SK-N-SH (cell line): ENCODE results near the gene DNAH7. TPM values are rescaled to one million over a fixed set of nuclear protein-coding genes. Genes with fewer than 3 reads are reported as not detected.

ENCODE experiments used
- CTCF ChIA-PET: fragments of 300-600, 350-600 bp; formaldehyde crosslinking; extraction: SDS; loops from one replicate; lab custom pipeline; 2021; lab: Yijun Ruan, JAX
- POLR2A ChIA-PET: fragments of 350-600 bp; sonication (Branson Sonifier 250); formaldehyde crosslinking; extraction: SDS; loops from one replicate; lab custom pipeline; 2020; ENCODE audit warnings: antibody characterized with exemption, inconsistent platforms; lab: Yijun Ruan, JAX
- DNase-seq: peaks from one replicate; pipeline ENCODE4 v3.0.0; 2012
- H2AFZ ChIP-seq: fragments of 200-600 bp; sonication (generic); 2 replicates; pipeline ENCODE4 v1.8.1; 2016; ENCODE audit warnings: antibody characterized with exemption, mild to moderate bottlenecking, low read depth
- H3F3A ChIP-seq: fragments of 200-600 bp; sonication (generic); replicated peaks from 2 replicates; pipeline ENCODE3; 2016; ENCODE audit warnings: antibody characterized with exemption, mild to moderate bottlenecking; ENCODE audit not compliant: insufficient read depth
- H3K27ac ChIP-seq, 2 experiments: fragments of 200-500 bp in 1 of 2; fragments of 200-600 bp in 1 of 2; sonication (Bioruptor generic) in 1 of 2; sonication (generic), shearing (Covaris generic) in 1 of 2; 2 replicates each; pipeline versions ENCODE4 v1.5.1 to v1.6.1; 2014 to 2016; ENCODE audit warnings: low read depth in 2 of 2, inconsistent platforms in 1 of 2, low read length in 1 of 2, mild to moderate bottlenecking in 1 of 2, mixed read lengths in 1 of 2
- H3K27me3 ChIP-seq: fragments of 200-600 bp; sonication (generic), shearing (Covaris generic); 2 replicates; pipeline ENCODE4 v1.6.1; 2016; ENCODE audit warnings: mixed run types; ENCODE audit not compliant: insufficient read depth
- H3K36me3 ChIP-seq, 2 experiments: fragments of 200-500 bp in 1 of 2; fragments of 200-600 bp in 1 of 2; sonication (Bioruptor generic) in 1 of 2; sonication (generic) in 1 of 2; replicated peaks in 1 of 2; 2 replicates each; pipeline versions ENCODE3 to v1.5.1; 2014 to 2016; ENCODE audit warnings: low read length in 1 of 2, mild to moderate bottlenecking in 1 of 2; ENCODE audit not compliant: insufficient read depth in 2 of 2, control insufficient read depth in 1 of 2
- H3K4me1 ChIP-seq, 2 experiments: fragments of 200-500 bp in 1 of 2; fragments of 200-600 bp in 1 of 2; sonication (Bioruptor generic) in 1 of 2; sonication (generic), shearing (Covaris generic) in 1 of 2; 2 replicates each; pipeline versions ENCODE4 v1.5.1 to v1.6.1; 2014 to 2016; ENCODE audit warnings: low read depth in 1 of 2, low read length in 1 of 2, mixed run types in 1 of 2; ENCODE audit not compliant: insufficient read depth in 2 of 2, control insufficient read depth in 1 of 2
- H3K4me2 ChIP-seq: fragments of 200-600 bp; sonication (generic), shearing (Covaris generic); 2 replicates; pipeline ENCODE4 v1.6.1; 2017; ENCODE audit warnings: mixed run types
- H3K4me3 ChIP-seq, 2 experiments: fragments of 200-500 bp in 1 of 2; fragments of 200-600 bp in 1 of 2; sonication (Bioruptor generic) in 1 of 2; sonication (generic), shearing (Covaris generic) in 1 of 2; 2 replicates each; pipeline versions ENCODE4 v1.5.1 to v1.8.1; 2014 to 2016; ENCODE audit warnings: low read depth in 2 of 2, inconsistent platforms in 1 of 2, low read length in 1 of 2, mild to moderate bottlenecking in 1 of 2, mixed read lengths in 1 of 2, moderate library complexity in 1 of 2
- H3K79me2 ChIP-seq: fragments of 200-600 bp; sonication (generic); 2 replicates; pipeline ENCODE4 v1.8.1; 2017; ENCODE audit warnings: mild to moderate bottlenecking; ENCODE audit not compliant: insufficient read depth
- H3K9ac ChIP-seq: fragments of 200-600 bp; sonication (generic); 2 replicates; pipeline ENCODE4 v1.6.1; 2017; ENCODE audit warnings: mixed run types
- H3K9me2 ChIP-seq: fragments of 200-600 bp; sonication (generic); 2 replicates; pipeline ENCODE4 v1.6.1; 2017; ENCODE audit warnings: mixed run types
- H3K9me3 ChIP-seq: fragments of 200-600 bp; sonication (generic); 2 replicates; pipeline ENCODE4 v1.6.1; 2017; ENCODE audit warnings: mixed run types, mild to moderate bottlenecking, moderate library complexity
- H4K20me1 ChIP-seq: fragments of 200-600 bp; sonication (generic); 2 replicates; pipeline ENCODE4 v1.6.1; 2017; ENCODE audit warnings: mild to moderate bottlenecking, mixed run types; ENCODE audit not compliant: insufficient read depth
- EP300 ChIP-seq, 2 experiments: IDR thresholded peaks; 2 replicates each; pipeline versions ENCODE4 v1.4.0 to v1.6.1; 2012; ENCODE audit warnings: borderline replicate concordance in 1 of 2, low read depth in 1 of 2, low read length in 1 of 2
- FOSL2 ChIP-seq: IDR thresholded peaks from 2 replicates; pipeline ENCODE4 v1.4.0; 2012; ENCODE audit warnings: low read depth, mild to moderate bottlenecking, moderate library complexity, borderline replicate concordance
- FOXJ3 ChIP-seq: sonication (generic); formaldehyde crosslinking; IDR thresholded peaks from 2 replicates; pipeline ENCODE4 v1.5.1; 2020; ENCODE audit warnings: mild to moderate bottlenecking, missing genetic modification reagents
- GABPA ChIP-seq: IDR thresholded peaks from 2 replicates; pipeline ENCODE4 v1.4.0; 2012; ENCODE audit warnings: low read depth, mild to moderate bottlenecking
- GATA2 ChIP-seq: sonication (generic); formaldehyde crosslinking; IDR thresholded peaks from 2 replicates; pipeline ENCODE4 v1.5.0; 2020; ENCODE audit warnings: mild to moderate bottlenecking, missing genetic modification reagents
- JUND ChIP-seq: IDR thresholded peaks from 2 replicates; pipeline ENCODE4 v1.4.0; 2012
- NRF1 ChIP-seq: IDR thresholded peaks from 2 replicates; pipeline ENCODE4 v1.6.1; 2012; ENCODE audit warnings: low read depth, mild to moderate bottlenecking, low read length
- RAD21 ChIP-seq: IDR thresholded peaks from 2 replicates; pipeline ENCODE4 v1.6.1; 2012; ENCODE audit warnings: mild to moderate bottlenecking, low read length
- RXRA ChIP-seq: IDR thresholded peaks from 2 replicates; pipeline ENCODE4 v1.4.0; 2012; ENCODE audit warnings: low read depth, mild to moderate bottlenecking, borderline replicate concordance
- SIN3A ChIP-seq: IDR thresholded peaks from 2 replicates; pipeline ENCODE4 v1.6.1; 2012; ENCODE audit warnings: low read depth, mild to moderate bottlenecking, low read length, moderate library complexity, borderline replicate concordance
- TAF1 ChIP-seq: IDR thresholded peaks from 2 replicates; pipeline ENCODE4 v1.6.1; 2012; ENCODE audit warnings: low read depth, mild to moderate bottlenecking, low read length, moderate library complexity, borderline replicate concordance
- TCF12 ChIP-seq: IDR thresholded peaks from 2 replicates; pipeline ENCODE4 v1.4.0; 2012
- YY1 ChIP-seq: IDR thresholded peaks from 2 replicates; pipeline ENCODE4 v1.4.0; 2012; ENCODE audit warnings: low read depth, mild to moderate bottlenecking
- polyA plus RNA-seq, 3 experiments: library from polyadenylated mRNA; depleted of rRNA; stranded (reverse); fragments of >200 nt; gene quantifications; 2 replicates each; pipeline ENCODE4 v1.2.3, GENCODE V29; 2012
- TF ChIP-seq, protein P1 (sequence below): IDR thresholded peaks from 2 replicates; pipeline ENCODE4 v1.4.0; 2012; ENCODE audit warnings: low read depth
- TF ChIP-seq, protein P2 (sequence below): fragments of 200-600 bp; sonication (generic); IDR thresholded peaks from 2 replicates; pipeline ENCODE4 v1.6.1; 2017; ENCODE audit warnings: antibody characterized with exemption, mild to moderate bottlenecking, moderate library complexity
- TF ChIP-seq, protein P3 (sequence below): IDR thresholded peaks from 2 replicates; pipeline ENCODE4 v1.4.0; 2012; ENCODE audit warnings: low read depth, borderline replicate concordance
- TF ChIP-seq, protein P4 (sequence below): fragments of 150-350 bp; IDR thresholded peaks from 2 replicates; pipeline ENCODE4 v1.6.1; 2016; ENCODE audit warnings: mild to moderate bottlenecking, low read depth, low read length
- TF ChIP-seq, protein P5 (sequence below): IDR thresholded peaks from 2 replicates; pipeline ENCODE4 v1.6.1; 2012; ENCODE audit warnings: mild to moderate bottlenecking, low read depth, low read length, moderate library complexity
- TF ChIP-seq, protein P6 (sequence below): fragments of 150-350 bp; IDR thresholded peaks from 2 replicates; pipeline ENCODE4 v1.6.1; 2017; ENCODE audit warnings: antibody characterized with exemption, low read length, low read depth, borderline replicate concordance

DNAH7 gene
- polyA plus RNA-seq, 1 of the 3 experiments (the other 2 are of a cell fraction): 1.2 TPM

DNA sequence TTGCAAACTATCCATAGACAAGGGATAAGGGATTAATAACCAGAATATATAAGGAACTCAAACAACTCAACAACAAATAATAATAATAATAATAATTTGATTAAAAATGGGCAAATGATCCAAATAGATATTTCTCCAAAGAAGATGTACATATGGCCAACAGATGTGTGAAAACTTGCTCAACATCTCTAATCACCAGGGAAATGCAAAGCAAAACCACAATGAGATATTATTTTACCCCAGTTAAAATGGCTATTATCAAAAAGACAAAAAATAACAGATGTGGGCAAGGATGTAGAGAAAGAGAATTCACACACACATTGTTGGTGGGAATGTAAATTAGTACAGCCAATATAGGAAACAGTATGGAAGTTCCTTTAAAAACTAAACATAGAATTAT, 26.9 kb downstream of the DNAH7 start:
- H3K9ac ChIP-seq: no peak overlapping the region
- H3K4me1 ChIP-seq: no peaks in the 10 kb centered on the region
- H3K27me3 ChIP-seq: no peaks in the 10 kb centered on the region
- ChIA-PET POLR2A (no interaction called here), CTCF (no interaction called here)
- DNase-seq: no peak
- H3K36me3 ChIP-seq: no peaks in the 10 kb centered on the region
- no peak overlapping the region for H3K4me3 ChIP-seq
- no peak overlapping the region for H3K4me2 ChIP-seq
- H3K9me2 ChIP-seq: no peaks in the 10 kb centered on the region
- H4K20me1 ChIP-seq: no peaks in the 10 kb centered on the region
- H3K27ac ChIP-seq: no peak overlapping the region
- H3K9me3 ChIP-seq: 0 out of 2 replicates have a peak, but pooled peaks cover 6% of the 10 kb centered on the region
- no peaks in the 10 kb centered on the region for H3K79me2 ChIP-seq
- no peaks in the 10 kb centered on the region for H3F3A ChIP-seq
- H2AFZ ChIP-seq: no peak overlapping the region
- no peak for TF ChIP-seq FOSL2
- TF ChIP-seq, protein P1, sequence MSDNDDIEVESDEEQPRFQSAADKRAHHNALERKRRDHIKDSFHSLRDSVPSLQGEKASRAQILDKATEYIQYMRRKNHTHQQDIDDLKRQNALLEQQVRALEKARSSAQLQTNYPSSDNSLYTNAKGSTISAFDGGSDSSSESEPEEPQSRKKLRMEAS: no peak
- no peak for TF ChIP-seq FOXJ3
- TF ChIP-seq, protein P2, sequence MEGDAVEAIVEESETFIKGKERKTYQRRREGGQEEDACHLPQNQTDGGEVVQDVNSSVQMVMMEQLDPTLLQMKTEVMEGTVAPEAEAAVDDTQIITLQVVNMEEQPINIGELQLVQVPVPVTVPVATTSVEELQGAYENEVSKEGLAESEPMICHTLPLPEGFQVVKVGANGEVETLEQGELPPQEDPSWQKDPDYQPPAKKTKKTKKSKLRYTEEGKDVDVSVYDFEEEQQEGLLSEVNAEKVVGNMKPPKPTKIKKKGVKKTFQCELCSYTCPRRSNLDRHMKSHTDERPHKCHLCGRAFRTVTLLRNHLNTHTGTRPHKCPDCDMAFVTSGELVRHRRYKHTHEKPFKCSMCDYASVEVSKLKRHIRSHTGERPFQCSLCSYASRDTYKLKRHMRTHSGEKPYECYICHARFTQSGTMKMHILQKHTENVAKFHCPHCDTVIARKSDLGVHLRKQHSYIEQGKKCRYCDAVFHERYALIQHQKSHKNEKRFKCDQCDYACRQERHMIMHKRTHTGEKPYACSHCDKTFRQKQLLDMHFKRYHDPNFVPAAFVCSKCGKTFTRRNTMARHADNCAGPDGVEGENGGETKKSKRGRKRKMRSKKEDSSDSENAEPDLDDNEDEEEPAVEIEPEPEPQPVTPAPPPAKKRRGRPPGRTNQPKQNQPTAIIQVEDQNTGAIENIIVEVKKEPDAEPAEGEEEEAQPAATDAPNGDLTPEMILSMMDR: no peak
- no peak for TF ChIP-seq GATA2 (CRISPR knock-in tag)
- TF ChIP-seq TAF1: no peak
- no peak for TF ChIP-seq JUND
- TF ChIP-seq, protein P3, sequence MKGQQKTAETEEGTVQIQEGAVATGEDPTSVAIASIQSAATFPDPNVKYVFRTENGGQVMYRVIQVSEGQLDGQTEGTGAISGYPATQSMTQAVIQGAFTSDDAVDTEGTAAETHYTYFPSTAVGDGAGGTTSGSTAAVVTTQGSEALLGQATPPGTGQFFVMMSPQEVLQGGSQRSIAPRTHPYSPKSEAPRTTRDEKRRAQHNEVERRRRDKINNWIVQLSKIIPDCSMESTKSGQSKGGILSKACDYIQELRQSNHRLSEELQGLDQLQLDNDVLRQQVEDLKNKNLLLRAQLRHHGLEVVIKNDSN: no peak
- TF ChIP-seq, protein P4, sequence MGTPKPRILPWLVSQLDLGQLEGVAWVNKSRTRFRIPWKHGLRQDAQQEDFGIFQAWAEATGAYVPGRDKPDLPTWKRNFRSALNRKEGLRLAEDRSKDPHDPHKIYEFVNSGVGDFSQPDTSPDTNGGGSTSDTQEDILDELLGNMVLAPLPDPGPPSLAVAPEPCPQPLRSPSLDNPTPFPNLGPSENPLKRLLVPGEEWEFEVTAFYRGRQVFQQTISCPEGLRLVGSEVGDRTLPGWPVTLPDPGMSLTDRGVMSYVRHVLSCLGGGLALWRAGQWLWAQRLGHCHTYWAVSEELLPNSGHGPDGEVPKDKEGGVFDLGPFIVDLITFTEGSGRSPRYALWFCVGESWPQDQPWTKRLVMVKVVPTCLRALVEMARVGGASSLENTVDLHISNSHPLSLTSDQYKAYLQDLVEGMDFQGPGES: no peak
- TF ChIP-seq TCF12: no peak
- no peak for TF ChIP-seq RAD21
- no peak for TF ChIP-seq RXRA
- TF ChIP-seq GABPA: no peak
- no peak for TF ChIP-seq YY1
- TF ChIP-seq, all 33 proteins: peak for 0

DNA sequence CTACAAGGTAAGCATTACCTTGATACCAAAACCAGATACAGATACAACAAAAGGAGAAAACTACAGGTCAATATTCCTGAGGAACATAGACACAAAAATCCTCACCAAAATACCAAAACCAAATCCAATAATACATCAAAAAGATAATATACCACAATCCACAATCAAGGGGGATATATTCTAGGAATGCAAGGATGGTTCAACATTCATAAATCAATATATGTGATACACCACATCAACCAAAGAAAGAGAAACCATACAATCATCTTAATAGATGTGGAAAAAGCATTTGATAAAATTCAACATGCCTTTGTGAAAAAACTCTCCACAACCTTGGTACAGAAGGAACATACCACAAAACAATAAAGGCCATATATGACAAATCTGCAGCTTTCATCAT, 28.4 kb downstream of the DNAH7 start:
- no peak overlapping the region for H3K9ac ChIP-seq
- H3K36me3 ChIP-seq: no peaks in the 10 kb centered on the region
- no peak for TF ChIP-seq EP300 (IDR thresholded peaks at IDR 0.05; ENCODE audit: borderline replicate concordance in 1 of 2, low read depth in 1 of 2, low read length in 1 of 2)
- TF ChIP-seq NRF1: no peak
- TF ChIP-seq, protein P5, sequence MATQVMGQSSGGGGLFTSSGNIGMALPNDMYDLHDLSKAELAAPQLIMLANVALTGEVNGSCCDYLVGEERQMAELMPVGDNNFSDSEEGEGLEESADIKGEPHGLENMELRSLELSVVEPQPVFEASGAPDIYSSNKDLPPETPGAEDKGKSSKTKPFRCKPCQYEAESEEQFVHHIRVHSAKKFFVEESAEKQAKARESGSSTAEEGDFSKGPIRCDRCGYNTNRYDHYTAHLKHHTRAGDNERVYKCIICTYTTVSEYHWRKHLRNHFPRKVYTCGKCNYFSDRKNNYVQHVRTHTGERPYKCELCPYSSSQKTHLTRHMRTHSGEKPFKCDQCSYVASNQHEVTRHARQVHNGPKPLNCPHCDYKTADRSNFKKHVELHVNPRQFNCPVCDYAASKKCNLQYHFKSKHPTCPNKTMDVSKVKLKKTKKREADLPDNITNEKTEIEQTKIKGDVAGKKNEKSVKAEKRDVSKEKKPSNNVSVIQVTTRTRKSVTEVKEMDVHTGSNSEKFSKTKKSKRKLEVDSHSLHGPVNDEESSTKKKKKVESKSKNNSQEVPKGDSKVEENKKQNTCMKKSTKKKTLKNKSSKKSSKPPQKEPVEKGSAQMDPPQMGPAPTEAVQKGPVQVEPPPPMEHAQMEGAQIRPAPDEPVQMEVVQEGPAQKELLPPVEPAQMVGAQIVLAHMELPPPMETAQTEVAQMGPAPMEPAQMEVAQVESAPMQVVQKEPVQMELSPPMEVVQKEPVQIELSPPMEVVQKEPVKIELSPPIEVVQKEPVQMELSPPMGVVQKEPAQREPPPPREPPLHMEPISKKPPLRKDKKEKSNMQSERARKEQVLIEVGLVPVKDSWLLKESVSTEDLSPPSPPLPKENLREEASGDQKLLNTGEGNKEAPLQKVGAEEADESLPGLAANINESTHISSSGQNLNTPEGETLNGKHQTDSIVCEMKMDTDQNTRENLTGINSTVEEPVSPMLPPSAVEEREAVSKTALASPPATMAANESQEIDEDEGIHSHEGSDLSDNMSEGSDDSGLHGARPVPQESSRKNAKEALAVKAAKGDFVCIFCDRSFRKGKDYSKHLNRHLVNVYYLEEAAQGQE: no peak
- TF ChIP-seq SIN3A: no peak
- no peak for TF ChIP-seq JUND
- TF ChIP-seq, protein P6, sequence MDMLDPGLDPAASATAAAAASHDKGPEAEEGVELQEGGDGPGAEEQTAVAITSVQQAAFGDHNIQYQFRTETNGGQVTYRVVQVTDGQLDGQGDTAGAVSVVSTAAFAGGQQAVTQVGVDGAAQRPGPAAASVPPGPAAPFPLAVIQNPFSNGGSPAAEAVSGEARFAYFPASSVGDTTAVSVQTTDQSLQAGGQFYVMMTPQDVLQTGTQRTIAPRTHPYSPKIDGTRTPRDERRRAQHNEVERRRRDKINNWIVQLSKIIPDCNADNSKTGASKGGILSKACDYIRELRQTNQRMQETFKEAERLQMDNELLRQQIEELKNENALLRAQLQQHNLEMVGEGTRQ: no peak
- TF ChIP-seq, all 33 proteins: peak for 0
- Histone ChIP-seq H3K9me3 (0 out of 2 replicates have a peak, but pooled peaks cover under 1% of the 10 kb centered on the region), H3K27me3 (no peaks in the 10 kb centered on the region), H3K27ac (no peak overlapping the region), H3K4me3 (no peak overlapping the region), H4K20me1 (no peaks in the 10 kb centered on the region), H3K4me2 (no peak overlapping the region), H3K79me2 (no peaks in the 10 kb centered on the region), H3K9me2 (no peaks in the 10 kb centered on the region), H3K4me1 (no peaks in the 10 kb centered on the region), H3F3A (no peaks in the 10 kb centered on the region), H2AFZ (no peak overlapping the region)
- DNase-seq: no peak
- CTCF ChIA-PET: interaction anchor here (1.0 kb wide), 1 partner anchor 27 kb away, joined by 4 read pairs; no protein-coding TSS in a partner anchor
- POLR2A ChIA-PET: no interaction called here
